Progenitor cell of endocrine pancreas (in vitro differentiated cells): ENCODE measurements around the gene RANBP9. TPM values are rescaled to one million over a fixed set of nuclear protein-coding genes. Genes with fewer than 3 reads are reported as not detected.
A peak's percentile ranks its signal among the peaks of the same experiment; 100 is the strongest.

Source experiments
- DNase-seq: peaks from one replicate; pipeline ENCODE4 v3.0.0; 2021; ENCODE audit warnings: low spot score; ENCODE audit not compliant: unreplicated experiment
- H3K27ac Mint-ChIP-seq: 2 replicates; pipeline ENCODE4 v1.8.0; 2021; ENCODE audit warnings: mild to moderate bottlenecking, moderate library complexity, mixed read lengths
- H3K27me3 Mint-ChIP-seq: 2 replicates; pipeline ENCODE4 v1.8.0; 2021; ENCODE audit warnings: mixed read lengths
- H3K36me3 Mint-ChIP-seq: 2 replicates; pipeline ENCODE4 v1.8.0; 2022; ENCODE audit warnings: mixed read lengths; ENCODE audit not compliant: insufficient read depth
- H3K4me1 Mint-ChIP-seq: 2 replicates; pipeline ENCODE4 v1.8.0; 2021; ENCODE audit warnings: low read depth, mixed read lengths
- H3K4me3 Mint-ChIP-seq: 2 replicates; pipeline ENCODE4 v1.8.0; 2021; ENCODE audit warnings: low read depth, mild to moderate bottlenecking, moderate library complexity, mixed read lengths
- H3K9me3 Mint-ChIP-seq: 2 replicates; pipeline ENCODE4 v1.8.0; 2021; ENCODE audit warnings: low read depth, mixed read lengths
- total RNA-seq: library from RNA; stranded (reverse); gene quantifications from 2 replicates; pipeline ENCODE4 v1.2.1, GENCODE V29; 2021
- TF ChIP-seq, protein P1 (sequence below): fragments of 200-600 bp; sonication (generic); IDR thresholded peaks from one replicate; pipeline ENCODE4 v1.5.0; 2021; ENCODE audit warnings: antibody characterized with exemption, mild to moderate bottlenecking; ENCODE audit not compliant: unreplicated experiment

RANBP9 gene
- total RNA-seq, 1 donor from 2014 or later: 58.4 TPM

DNA sequence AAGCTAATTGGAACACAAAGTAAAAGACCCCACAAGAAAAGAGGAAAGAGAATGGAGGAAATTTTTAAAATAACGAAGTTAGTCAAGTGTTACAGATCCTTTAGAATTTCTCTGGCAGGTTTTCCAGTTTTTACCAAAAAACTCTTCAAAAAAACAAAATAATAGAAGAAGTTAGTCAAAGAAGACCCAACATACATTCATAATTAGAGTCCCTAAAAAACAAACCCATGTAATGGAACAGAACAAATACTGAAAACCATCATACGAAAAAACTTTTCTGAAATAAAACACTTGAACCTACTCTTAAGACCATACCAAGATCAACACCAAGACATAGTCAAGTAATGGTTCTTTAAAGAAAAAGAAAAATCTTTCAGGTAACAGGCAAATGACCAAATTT, 31.6 kb downstream of the RANBP9 start:
- Mint-ChIP-seq H3K36me3 (peaks cover 30% of the 10 kb centered on the region), H3K4me1 (peaks cover 14% of the 10 kb centered on the region), H3K9me3 (peaks cover 23% of the 10 kb centered on the region), H3K27ac (no peak overlapping the region), H3K4me3 (no peak overlapping the region), H3K27me3 (no peaks in the 10 kb centered on the region)
- no peak for DNase-seq
- TF ChIP-seq, protein P1, sequence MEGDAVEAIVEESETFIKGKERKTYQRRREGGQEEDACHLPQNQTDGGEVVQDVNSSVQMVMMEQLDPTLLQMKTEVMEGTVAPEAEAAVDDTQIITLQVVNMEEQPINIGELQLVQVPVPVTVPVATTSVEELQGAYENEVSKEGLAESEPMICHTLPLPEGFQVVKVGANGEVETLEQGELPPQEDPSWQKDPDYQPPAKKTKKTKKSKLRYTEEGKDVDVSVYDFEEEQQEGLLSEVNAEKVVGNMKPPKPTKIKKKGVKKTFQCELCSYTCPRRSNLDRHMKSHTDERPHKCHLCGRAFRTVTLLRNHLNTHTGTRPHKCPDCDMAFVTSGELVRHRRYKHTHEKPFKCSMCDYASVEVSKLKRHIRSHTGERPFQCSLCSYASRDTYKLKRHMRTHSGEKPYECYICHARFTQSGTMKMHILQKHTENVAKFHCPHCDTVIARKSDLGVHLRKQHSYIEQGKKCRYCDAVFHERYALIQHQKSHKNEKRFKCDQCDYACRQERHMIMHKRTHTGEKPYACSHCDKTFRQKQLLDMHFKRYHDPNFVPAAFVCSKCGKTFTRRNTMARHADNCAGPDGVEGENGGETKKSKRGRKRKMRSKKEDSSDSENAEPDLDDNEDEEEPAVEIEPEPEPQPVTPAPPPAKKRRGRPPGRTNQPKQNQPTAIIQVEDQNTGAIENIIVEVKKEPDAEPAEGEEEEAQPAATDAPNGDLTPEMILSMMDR: no peak

DNA sequence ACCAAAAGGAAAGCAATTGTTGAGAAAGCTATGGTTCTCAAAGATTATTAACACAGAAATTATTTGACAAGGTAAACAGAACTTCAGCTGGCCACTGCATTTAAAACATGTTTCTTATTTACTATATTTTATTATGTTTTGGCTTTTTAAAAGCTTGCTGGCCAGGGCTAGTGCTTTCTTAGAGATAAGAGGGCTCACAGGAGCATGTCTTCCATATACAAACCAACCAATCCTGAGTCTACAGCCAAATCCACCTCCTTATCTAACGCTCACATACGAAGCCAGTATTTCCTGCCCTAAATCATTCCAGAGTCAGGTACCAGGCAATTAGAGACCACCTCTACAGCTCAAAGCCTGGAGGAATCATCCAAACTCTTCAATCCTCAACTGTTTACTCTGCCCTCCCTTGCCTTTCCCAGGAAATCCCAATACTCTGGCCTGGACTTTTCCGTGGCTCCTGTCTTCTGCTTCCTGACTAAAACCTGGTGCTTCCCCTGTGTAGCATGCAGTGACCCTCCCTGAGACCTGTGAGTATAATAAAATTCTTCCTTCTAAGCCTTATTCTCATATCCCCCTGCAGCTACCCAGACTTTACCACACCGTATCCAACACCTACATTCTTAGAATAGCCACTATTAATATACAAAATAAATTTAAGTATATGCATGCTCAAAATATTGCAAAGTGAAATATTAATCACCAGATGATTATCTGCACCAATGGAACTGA, 33.2 kb downstream of the RANBP9 start:
- Mint-ChIP-seq H3K9me3 (peaks cover 23% of the 10 kb centered on the region), H3K4me3 (no peak overlapping the region), H3K27ac (peak overlapping the region; percentile 65), H3K4me1 (peaks cover 18% of the 10 kb centered on the region), H3K36me3 (peaks cover 30% of the 10 kb centered on the region), H3K27me3 (no peaks in the 10 kb centered on the region)
- TF ChIP-seq, protein P1: no peak
- no peak for DNase-seq

DNA sequence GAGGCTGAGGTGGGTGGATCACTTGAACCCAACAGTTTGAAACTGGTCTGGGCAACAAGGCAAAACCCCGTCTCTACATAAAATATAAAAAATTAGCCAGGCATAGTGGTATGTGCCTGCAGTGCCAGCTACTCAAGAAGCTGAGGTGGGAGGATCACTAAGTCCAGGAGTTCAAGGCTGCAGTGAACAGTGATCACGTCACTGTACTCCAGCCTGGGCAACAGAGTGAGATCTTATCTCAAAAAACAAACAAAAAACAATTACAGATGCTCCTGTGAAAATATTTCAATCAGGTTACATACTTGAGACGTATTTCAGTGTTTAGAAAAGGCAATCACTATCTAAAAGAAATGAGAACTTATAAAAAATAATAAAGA, 33.8 kb downstream of the RANBP9 start:
- TF ChIP-seq, protein P1: no peak
- DNase-seq: no peak
- H3K4me1 Mint-ChIP-seq: peaks cover 16% of the 10 kb centered on the region
- no peak overlapping the region for H3K4me3 Mint-ChIP-seq
- peaks cover 23% of the 10 kb centered on the region for H3K9me3 Mint-ChIP-seq
- peaks cover 28% of the 10 kb centered on the region for H3K36me3 Mint-ChIP-seq
- no peak overlapping the region for H3K27ac Mint-ChIP-seq
- H3K27me3 Mint-ChIP-seq: no peaks in the 10 kb centered on the region

DNA sequence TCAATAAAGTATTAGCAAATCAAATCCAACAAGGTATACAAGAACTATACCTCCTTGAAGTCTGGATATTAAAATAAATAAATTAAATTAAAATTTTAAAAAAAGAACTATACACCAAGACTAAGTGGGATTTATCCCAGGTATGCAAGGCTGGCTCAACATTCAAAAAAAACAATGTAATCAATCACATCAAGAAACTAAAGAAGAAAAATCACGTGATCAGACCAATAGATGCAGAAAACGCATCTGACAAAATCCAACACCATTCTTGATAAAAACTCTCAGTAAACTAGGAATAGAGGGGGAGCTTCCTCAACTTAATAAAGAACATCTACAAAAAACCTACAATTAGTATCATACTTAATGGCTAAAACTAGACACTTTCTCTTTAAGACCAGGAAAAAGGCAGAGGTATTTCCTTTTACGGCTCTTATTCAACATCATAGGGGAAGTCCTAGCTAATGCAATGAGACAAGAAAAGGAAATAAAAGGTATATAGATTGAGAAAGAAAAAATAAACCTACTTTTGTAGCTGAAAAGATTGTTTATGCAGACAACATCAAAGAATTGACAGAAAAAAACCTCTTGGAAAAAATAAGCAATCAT, 35.0 kb downstream of the RANBP9 start:
- no peak overlapping the region for H3K4me3 Mint-ChIP-seq
- no peaks in the 10 kb centered on the region for H3K27me3 Mint-ChIP-seq
- H3K9me3 Mint-ChIP-seq: peaks cover 23% of the 10 kb centered on the region
- peak overlapping the region; percentile 14 for H3K27ac Mint-ChIP-seq
- H3K36me3 Mint-ChIP-seq: peaks cover 28% of the 10 kb centered on the region
- no peak for DNase-seq
- peaks cover 20% of the 10 kb centered on the region for H3K4me1 Mint-ChIP-seq
- TF ChIP-seq, protein P1: no peak

DNA sequence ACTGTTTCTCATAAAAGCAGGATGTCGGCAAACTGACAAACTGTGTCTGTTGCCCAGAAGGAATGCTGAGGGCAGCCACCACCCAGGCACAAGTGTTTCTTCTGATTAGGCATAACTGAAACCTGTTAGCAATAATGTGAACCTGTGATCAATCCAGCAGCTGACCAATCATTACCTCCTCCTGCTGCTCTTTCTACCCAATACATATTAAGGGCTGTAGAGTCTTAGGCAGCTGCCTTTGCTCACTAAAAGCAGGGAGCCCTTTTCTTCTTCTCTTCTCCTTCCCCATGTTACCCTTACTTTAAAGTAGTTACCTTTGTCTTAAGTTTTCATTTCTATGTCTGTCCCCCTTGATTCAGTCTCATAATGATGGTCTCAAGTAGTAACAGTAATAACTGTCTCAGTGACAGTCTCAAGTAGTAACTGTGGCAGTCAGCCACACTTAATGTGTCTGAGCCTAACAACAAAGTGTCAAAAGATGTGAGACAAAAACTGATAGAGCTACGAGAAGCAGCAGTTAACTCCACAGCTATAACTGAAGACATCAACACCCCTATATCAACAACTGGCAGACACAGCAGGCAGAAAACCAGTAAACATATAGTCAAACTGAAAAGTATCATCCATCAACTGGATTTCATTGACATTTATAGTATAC, 37.0 kb downstream of the RANBP9 start:
- TF ChIP-seq, protein P1: no peak
- peak overlapping the region; percentile 1 for H3K27ac Mint-ChIP-seq
- DNase-seq: no peak
- H3K4me1 Mint-ChIP-seq: peaks cover 20% of the 10 kb centered on the region
- peaks cover 19% of the 10 kb centered on the region for H3K9me3 Mint-ChIP-seq
- no peaks in the 10 kb centered on the region for H3K27me3 Mint-ChIP-seq
- H3K36me3 Mint-ChIP-seq: peaks cover 21% of the 10 kb centered on the region
- H3K4me3 Mint-ChIP-seq: no peak overlapping the region
